Measurements from ENCODE around the gene PARVB.

DNA sequence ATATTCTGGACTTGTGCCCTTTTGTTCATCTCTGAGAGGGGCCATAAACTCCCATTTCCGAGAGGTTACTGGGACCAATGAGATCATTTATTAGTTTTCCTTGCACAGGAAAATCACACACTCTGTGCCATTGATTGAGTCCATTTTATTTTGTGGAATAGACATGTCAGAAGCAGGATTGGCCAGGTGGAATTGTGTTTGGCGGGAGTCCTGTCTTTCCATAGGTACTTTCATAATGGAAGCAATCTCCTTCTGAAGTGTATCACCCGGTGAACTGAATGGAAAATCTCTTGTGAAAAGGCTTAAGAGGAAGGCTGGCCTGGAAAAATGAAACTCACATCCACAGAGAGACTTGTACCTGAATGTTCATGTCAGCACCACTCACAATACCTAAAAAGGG, 93.6 kb downstream of the PARVB start:
- TF ChIP-seq, protein P1, sequence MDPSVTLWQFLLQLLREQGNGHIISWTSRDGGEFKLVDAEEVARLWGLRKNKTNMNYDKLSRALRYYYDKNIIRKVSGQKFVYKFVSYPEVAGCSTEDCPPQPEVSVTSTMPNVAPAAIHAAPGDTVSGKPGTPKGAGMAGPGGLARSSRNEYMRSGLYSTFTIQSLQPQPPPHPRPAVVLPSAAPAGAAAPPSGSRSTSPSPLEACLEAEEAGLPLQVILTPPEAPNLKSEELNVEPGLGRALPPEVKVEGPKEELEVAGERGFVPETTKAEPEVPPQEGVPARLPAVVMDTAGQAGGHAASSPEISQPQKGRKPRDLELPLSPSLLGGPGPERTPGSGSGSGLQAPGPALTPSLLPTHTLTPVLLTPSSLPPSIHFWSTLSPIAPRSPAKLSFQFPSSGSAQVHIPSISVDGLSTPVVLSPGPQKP (CRISPR knock-in tag; IDR thresholded peaks at IDR 0.05): no peak
- TF ChIP-seq ZKSCAN3 (CRISPR knock-in tag; IDR thresholded peaks at IDR 0.05): no peak
- no peak for TF ChIP-seq MXI1 (IDR thresholded peaks at IDR 0.05; ENCODE audit: low read depth, low read length)
- TF ChIP-seq NR2C2 (CRISPR knock-in tag; IDR thresholded peaks at IDR 0.05): no peak
- TF ChIP-seq NR2C2 (tag; IDR thresholded peaks at IDR 0.05): no peak
- TF ChIP-seq, protein P2, sequence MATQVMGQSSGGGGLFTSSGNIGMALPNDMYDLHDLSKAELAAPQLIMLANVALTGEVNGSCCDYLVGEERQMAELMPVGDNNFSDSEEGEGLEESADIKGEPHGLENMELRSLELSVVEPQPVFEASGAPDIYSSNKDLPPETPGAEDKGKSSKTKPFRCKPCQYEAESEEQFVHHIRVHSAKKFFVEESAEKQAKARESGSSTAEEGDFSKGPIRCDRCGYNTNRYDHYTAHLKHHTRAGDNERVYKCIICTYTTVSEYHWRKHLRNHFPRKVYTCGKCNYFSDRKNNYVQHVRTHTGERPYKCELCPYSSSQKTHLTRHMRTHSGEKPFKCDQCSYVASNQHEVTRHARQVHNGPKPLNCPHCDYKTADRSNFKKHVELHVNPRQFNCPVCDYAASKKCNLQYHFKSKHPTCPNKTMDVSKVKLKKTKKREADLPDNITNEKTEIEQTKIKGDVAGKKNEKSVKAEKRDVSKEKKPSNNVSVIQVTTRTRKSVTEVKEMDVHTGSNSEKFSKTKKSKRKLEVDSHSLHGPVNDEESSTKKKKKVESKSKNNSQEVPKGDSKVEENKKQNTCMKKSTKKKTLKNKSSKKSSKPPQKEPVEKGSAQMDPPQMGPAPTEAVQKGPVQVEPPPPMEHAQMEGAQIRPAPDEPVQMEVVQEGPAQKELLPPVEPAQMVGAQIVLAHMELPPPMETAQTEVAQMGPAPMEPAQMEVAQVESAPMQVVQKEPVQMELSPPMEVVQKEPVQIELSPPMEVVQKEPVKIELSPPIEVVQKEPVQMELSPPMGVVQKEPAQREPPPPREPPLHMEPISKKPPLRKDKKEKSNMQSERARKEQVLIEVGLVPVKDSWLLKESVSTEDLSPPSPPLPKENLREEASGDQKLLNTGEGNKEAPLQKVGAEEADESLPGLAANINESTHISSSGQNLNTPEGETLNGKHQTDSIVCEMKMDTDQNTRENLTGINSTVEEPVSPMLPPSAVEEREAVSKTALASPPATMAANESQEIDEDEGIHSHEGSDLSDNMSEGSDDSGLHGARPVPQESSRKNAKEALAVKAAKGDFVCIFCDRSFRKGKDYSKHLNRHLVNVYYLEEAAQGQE (IDR thresholded peaks at IDR 0.05; ENCODE audit: borderline replicate concordance): no peak
- TF ChIP-seq, protein P2 (CRISPR knock-in tag; IDR thresholded peaks at IDR 0.05; ENCODE audit: low read depth): no peak
- TF ChIP-seq, protein P3, sequence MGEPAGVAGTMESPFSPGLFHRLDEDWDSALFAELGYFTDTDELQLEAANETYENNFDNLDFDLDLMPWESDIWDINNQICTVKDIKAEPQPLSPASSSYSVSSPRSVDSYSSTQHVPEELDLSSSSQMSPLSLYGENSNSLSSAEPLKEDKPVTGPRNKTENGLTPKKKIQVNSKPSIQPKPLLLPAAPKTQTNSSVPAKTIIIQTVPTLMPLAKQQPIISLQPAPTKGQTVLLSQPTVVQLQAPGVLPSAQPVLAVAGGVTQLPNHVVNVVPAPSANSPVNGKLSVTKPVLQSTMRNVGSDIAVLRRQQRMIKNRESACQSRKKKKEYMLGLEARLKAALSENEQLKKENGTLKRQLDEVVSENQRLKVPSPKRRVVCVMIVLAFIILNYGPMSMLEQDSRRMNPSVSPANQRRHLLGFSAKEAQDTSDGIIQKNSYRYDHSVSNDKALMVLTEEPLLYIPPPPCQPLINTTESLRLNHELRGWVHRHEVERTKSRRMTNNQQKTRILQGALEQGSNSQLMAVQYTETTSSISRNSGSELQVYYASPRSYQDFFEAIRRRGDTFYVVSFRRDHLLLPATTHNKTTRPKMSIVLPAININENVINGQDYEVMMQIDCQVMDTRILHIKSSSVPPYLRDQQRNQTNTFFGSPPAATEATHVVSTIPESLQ (CRISPR knock-in tag; IDR thresholded peaks at IDR 0.05): no peak
- no peak for TF ChIP-seq RFX5 (IDR thresholded peaks at IDR 0.05; ENCODE audit: low read depth, low read length)
- TF ChIP-seq ZNF232 (CRISPR knock-in tag; IDR thresholded peaks at IDR 0.05): no peak
